ENCODE measurements around the gene PCDH11Y. TPM values are rescaled to one million over a fixed set of nuclear protein-coding genes. Genes with fewer than 3 reads are reported as not detected.

Gene PCDH11Y, protein sequence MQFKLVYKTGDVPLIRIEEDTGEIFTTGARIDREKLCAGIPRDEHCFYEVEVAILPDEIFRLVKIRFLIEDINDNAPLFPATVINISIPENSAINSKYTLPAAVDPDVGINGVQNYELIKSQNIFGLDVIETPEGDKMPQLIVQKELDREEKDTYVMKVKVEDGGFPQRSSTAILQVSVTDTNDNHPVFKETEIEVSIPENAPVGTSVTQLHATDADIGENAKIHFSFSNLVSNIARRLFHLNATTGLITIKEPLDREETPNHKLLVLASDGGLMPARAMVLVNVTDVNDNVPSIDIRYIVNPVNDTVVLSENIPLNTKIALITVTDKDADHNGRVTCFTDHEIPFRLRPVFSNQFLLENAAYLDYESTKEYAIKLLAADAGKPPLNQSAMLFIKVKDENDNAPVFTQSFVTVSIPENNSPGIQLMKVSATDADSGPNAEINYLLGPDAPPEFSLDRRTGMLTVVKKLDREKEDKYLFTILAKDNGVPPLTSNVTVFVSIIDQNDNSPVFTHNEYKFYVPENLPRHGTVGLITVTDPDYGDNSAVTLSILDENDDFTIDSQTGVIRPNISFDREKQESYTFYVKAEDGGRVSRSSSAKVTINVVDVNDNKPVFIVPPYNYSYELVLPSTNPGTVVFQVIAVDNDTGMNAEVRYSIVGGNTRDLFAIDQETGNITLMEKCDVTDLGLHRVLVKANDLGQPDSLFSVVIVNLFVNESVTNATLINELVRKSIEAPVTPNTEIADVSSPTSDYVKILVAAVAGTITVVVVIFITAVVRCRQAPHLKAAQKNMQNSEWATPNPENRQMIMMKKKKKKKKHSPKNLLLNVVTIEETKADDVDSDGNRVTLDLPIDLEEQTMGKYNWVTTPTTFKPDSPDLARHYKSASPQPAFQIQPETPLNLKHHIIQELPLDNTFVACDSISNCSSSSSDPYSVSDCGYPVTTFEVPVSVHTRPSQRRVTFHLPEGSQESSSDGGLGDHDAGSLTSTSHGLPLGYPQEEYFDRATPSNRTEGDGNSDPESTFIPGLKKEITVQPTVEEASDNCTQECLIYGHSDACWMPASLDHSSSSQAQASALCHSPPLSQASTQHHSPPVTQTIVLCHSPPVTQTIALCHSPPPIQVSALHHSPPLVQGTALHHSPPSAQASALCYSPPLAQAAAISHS (N-terminal part only)
- not detected in 5 replicates for total RNA-seq (2022; extraction: Qiagen RNA extraction)

DNA sequence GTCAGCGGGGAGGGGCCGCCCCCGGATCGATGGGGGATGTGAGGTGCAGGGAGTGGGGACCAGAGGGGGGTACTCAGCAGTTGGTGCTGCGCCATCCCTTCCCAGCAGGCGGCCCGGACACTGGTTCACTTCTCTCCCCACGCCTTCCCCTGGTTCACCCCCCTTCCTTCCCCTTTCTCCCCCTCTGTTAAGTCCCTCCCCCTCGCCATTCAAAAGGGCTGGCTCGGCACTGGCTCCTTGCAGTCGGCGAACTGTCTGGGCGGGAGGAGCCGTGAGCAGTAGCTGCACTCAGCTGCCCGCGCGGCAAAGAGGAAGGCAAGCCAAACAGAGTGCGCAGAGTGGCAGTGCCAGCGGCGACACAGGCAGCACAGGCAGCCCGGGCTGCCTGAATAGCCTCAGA is at the start of gene PCDH11Y:
Gene PCDH11Y (plus strand): TSS at position 240 of the 400 bp plus-strand sequence. CDS start 56,804 bp downstream, outside the sequence.

